AG08395 (cell line): ENCODE data around the gene SLC9A1.

ENCODE experiments used
- DNase-seq: peaks from one replicate; pipeline ENCODE4 v3.0.0; 2012; ENCODE audit warnings: mixed read lengths, low spot score

SLC9A1 gene

GRCh38 chr1:27070390-27071048 is 84.4 kb downstream of the SLC9A1 start:
- DNase-seq = no peak

- DNase-seq = no peak
Observed at GRCh38 chr1:27068922-27069321, 86.0 kb downstream of the SLC9A1 start.

GRCh38 chr1:27065999-27066630 is 88.8 kb downstream of the SLC9A1 start:
- DNase-seq = no peak

GRCh38 chr1:27060891-27061290 is 94.0 kb downstream of the SLC9A1 start:
- no peak for DNase-seq

- no peak for DNase-seq
Observed at GRCh38 chr1:27058966-27059669, 95.8 kb downstream of the SLC9A1 start.

GRCh38 chr1:27057801-27058625 is 96.9 kb downstream of the SLC9A1 start:
- DNase-seq = no peak

GRCh38 chr1:27057389-27057788 is 97.5 kb downstream of the SLC9A1 start:
- no peak for DNase-seq

GRCh38 chr1:27053977-27054753 is 100.8 kb downstream of the SLC9A1 start:
- no peak for DNase-seq

GRCh38 chr1:27052527-27052926 is 102.4 kb downstream of the SLC9A1 start:
- no peak for DNase-seq

- no peak for DNase-seq
Observed at GRCh38 chr1:27049607-27050006, 105.3 kb downstream of the SLC9A1 start.

GRCh38 chr1:27049100-27049499 is 105.8 kb downstream of the SLC9A1 start:
- no peak for DNase-seq
